Neuron (in vitro differentiated cells): ENCODE measurements around the gene FGF11.
"Not testable (repeated sequence)": the region's sequence is repeated elsewhere in the genome, so short reads cannot be mapped to it uniquely, and the experiment has no call there.

Experiments
- H2AFZ ChIP-seq: one replicate; pipeline ENCODE4 v1.6.1; 2013; ENCODE audit warnings: low read depth, mild to moderate bottlenecking, inconsistent platforms, low read length, moderate library complexity
- H3K27me3 ChIP-seq: one replicate; pipeline ENCODE4 v1.6.1; 2013; ENCODE audit warnings: low read length; ENCODE audit not compliant: insufficient read depth
- H3K36me3 ChIP-seq: one replicate; pipeline ENCODE4 v1.6.1; 2013; ENCODE audit warnings: low read length; ENCODE audit not compliant: insufficient read depth
- H3K4me1 ChIP-seq: one replicate; pipeline ENCODE4 v1.6.1; 2013; ENCODE audit warnings: low read length; ENCODE audit not compliant: insufficient read depth
- H3K4me3 ChIP-seq: 2 replicates; pipeline ENCODE4 v1.5.1; 2013; ENCODE audit warnings: mild to moderate bottlenecking, low read length, moderate library complexity
- H3K9me3 ChIP-seq: one replicate; pipeline ENCODE4 v1.6.1; 2013; ENCODE audit warnings: low read length

The FGF11 gene

DNA sequence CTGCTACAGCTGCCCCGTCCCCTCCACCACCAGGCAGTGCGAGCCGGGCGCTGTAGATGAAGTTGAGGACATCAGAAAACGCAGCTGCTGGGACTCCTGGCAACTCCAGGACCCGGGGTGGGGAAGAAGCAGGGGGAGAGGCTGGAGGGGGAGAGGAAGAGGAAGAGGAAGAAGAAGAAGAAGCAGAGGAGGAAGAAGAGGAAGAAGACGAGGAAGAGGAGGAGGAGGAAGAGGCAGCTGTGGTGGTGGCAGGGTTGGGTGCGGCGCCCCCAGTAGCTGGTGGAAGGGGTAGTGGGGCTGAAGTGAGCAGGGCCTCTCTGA, 27.0 kb downstream of the FGF11 start:
- Histone ChIP-seq H3K9me3 (no peaks in the 10 kb centered on the region), H3K4me3 (no peak overlapping the region), H3K36me3 (peaks cover 22% of the 10 kb centered on the region), H3K27me3 (no peaks in the 10 kb centered on the region), H3K4me1 (peaks cover 16% of the 10 kb centered on the region), H2AFZ (no peak overlapping the region)

DNA sequence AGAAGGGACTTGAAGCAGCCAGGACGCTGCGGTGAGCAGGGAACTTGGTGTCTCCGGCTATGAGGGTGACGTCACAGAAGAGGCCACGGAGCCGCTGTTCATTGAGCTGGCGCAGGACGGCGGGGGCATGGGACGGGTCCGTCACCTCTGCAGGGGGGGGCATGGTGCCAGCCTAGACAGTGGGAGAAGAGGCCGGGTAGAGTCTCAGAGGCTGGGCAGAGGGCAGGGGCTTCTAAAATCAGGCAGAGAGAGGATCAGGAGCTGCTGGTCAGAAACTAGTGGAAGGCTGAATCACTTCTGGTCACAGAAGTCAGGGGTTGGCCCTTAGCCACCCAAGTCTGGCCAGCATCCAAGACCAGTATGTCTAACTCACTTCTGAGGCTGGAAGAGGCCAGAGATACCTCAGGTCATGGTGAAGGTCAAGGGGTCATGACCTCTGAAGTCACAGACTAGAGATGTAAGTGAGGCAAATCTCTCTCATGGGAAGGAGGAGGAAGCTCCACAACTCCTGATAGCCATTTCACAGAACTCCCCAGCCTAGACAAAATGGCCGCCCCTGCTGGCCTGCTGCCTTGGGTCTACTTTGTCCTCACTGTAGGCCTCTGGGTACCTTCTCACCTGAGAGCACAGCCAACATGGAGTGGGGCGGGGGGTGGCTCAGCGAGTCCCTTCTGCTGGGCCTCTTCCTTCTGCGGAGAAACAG, 27.5 kb downstream of the FGF11 start:
- H3K27me3 ChIP-seq: no peaks in the 10 kb centered on the region
- H3K36me3 ChIP-seq: peaks cover 22% of the 10 kb centered on the region
- peaks cover 16% of the 10 kb centered on the region for H3K4me1 ChIP-seq

GRCh38 chr17:7467498-7467897, 28.2 kb downstream of the FGF11 start:
- Histone ChIP-seq H3K27me3 (no peaks in the 10 kb centered on the region), H2AFZ (no peak overlapping the region), H3K36me3 (peaks cover 16% of the 10 kb centered on the region), H3K4me3 (no peak overlapping the region), H3K4me1 (peaks cover 16% of the 10 kb centered on the region), H3K9me3 (no peaks in the 10 kb centered on the region)

More for the DNA sequence above, 27.5 kb downstream of the FGF11 start:
- no peaks in the 10 kb centered on the region for H3K9me3 ChIP-seq
- H2AFZ ChIP-seq: no peak overlapping the region
- H3K4me3 ChIP-seq: no peak overlapping the region

GRCh38 chr17:7468290-7468689, 29.0 kb downstream of the FGF11 start:
- Histone ChIP-seq H3K27me3 (no peaks in the 10 kb centered on the region), H3K4me3 (no peak overlapping the region), H3K36me3 (peaks cover 12% of the 10 kb centered on the region), H3K4me1 (peaks cover 16% of the 10 kb centered on the region), H2AFZ (no peak overlapping the region), H3K9me3 (no peaks in the 10 kb centered on the region)

GRCh38 chr17:7468804-7469389, 29.6 kb downstream of the FGF11 start:
- H3K36me3 ChIP-seq: peaks cover 7% of the 10 kb centered on the region
- H3K9me3 ChIP-seq: no peaks in the 10 kb centered on the region
- no peaks in the 10 kb centered on the region for H3K27me3 ChIP-seq
- H3K4me3 ChIP-seq: no peak overlapping the region
- peaks cover 16% of the 10 kb centered on the region for H3K4me1 ChIP-seq
- no peak overlapping the region for H2AFZ ChIP-seq

DNA sequence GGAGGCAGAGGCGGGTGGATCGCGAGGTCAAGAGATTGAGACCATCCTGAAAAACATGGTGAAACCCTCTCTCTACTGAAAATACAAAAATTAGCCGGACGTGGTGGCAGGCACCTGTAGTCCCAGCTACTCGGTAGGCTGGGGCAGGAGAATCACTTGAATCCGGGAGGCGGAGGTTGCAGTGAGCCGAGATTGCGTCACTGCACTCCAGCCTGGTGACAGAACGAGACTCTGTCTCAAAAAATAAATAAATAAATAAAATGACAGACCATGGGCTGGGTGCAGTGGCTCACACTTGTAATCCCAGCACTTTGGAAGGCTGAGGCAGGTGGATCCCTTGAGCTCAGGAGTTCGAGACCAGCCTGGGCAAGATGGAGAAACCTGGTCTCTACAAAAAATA, 30.5 kb downstream of the FGF11 start:
- H3K36me3 ChIP-seq, H3K27me3 ChIP-seq, H2AFZ ChIP-seq, H3K9me3 ChIP-seq, H3K4me3 ChIP-seq: not testable (repeated sequence)
- H3K4me1 ChIP-seq: peaks cover 16% of the 10 kb centered on the region

GRCh38 chr17:7470457-7470973, 31.2 kb downstream of the FGF11 start:
- not testable (repeated sequence) for H3K27me3 ChIP-seq, H3K36me3 ChIP-seq, H3K4me3 ChIP-seq, H2AFZ ChIP-seq, H3K9me3 ChIP-seq
- peaks cover 16% of the 10 kb centered on the region for H3K4me1 ChIP-seq

GRCh38 chr17:7471729-7472128, 32.4 kb downstream of the FGF11 start:
- H3K36me3 ChIP-seq: peaks cover under 1% of the 10 kb centered on the region
- H3K4me3 ChIP-seq: no peak overlapping the region
- H2AFZ ChIP-seq: no peak overlapping the region
- no peaks in the 10 kb centered on the region for H3K9me3 ChIP-seq
- peaks cover 14% of the 10 kb centered on the region for H3K4me1 ChIP-seq
- H3K27me3 ChIP-seq: no peaks in the 10 kb centered on the region

GRCh38 chr17:7474767-7475166, 35.5 kb downstream of the FGF11 start:
- H3K36me3 ChIP-seq, H3K27me3 ChIP-seq, H3K9me3 ChIP-seq, H3K4me3 ChIP-seq, H2AFZ ChIP-seq: not testable (repeated sequence)
- H3K4me1 ChIP-seq: peaks cover 18% of the 10 kb centered on the region

GRCh38 chr17:7475764-7476422, 36.6 kb downstream of the FGF11 start:
- Histone ChIP-seq H3K36me3 (no peaks in the 10 kb centered on the region), H2AFZ (no peak overlapping the region), H3K4me3 (no peak overlapping the region), H3K27me3 (no peaks in the 10 kb centered on the region), H3K9me3 (no peaks in the 10 kb centered on the region), H3K4me1 (peaks cover 23% of the 10 kb centered on the region)

DNA sequence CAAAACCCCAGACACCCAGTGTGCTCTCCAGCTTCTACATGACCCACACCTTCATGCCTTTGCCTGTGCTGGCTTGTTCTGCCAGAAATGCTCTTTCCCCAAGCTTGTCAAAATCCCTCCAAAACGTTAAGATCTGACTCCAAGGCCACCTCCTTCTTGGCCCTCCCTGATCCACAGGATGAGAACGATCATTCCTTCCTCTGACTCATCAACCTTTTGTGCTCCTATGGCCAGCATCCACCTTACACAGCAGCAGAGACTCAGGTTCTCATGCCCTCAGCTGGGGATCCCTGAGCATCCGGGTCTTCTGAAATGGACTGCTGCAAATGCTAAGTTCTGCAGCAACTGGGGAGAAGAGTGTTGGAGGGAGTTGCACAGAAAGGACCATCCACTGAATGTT, 37.2 kb downstream of the FGF11 start:
- H3K9me3 ChIP-seq: no peaks in the 10 kb centered on the region
- H3K27me3 ChIP-seq: no peaks in the 10 kb centered on the region
- no peak overlapping the region for H2AFZ ChIP-seq
- H3K36me3 ChIP-seq: no peaks in the 10 kb centered on the region
- H3K4me1 ChIP-seq: peaks cover 25% of the 10 kb centered on the region
- no peak overlapping the region for H3K4me3 ChIP-seq

DNA sequence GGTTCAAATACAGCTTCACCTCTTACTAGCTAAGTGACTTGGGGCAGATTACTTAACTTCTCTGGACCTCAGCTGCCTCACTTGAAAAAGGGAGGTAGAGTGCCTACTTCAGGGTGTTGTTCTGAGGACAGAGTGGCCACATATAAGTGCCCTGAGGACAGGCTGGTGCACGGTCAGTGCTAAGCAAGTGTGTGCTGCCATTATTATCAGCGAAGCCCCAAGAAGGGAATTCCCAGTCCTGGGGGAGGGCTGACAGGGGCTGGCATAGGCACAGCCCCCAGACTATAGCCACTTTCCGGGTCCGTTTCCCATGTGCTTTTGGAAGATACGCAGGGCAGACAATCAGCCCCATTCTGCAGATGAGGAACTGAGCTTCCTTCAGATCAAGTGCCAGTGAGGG, 37.6 kb downstream of the FGF11 start:
- Histone ChIP-seq H3K9me3 (no peaks in the 10 kb centered on the region), H3K4me1 (peaks cover 25% of the 10 kb centered on the region), H3K27me3 (no peaks in the 10 kb centered on the region), H3K4me3 (no peak overlapping the region), H3K36me3 (no peaks in the 10 kb centered on the region), H2AFZ (no peak overlapping the region)

DNA sequence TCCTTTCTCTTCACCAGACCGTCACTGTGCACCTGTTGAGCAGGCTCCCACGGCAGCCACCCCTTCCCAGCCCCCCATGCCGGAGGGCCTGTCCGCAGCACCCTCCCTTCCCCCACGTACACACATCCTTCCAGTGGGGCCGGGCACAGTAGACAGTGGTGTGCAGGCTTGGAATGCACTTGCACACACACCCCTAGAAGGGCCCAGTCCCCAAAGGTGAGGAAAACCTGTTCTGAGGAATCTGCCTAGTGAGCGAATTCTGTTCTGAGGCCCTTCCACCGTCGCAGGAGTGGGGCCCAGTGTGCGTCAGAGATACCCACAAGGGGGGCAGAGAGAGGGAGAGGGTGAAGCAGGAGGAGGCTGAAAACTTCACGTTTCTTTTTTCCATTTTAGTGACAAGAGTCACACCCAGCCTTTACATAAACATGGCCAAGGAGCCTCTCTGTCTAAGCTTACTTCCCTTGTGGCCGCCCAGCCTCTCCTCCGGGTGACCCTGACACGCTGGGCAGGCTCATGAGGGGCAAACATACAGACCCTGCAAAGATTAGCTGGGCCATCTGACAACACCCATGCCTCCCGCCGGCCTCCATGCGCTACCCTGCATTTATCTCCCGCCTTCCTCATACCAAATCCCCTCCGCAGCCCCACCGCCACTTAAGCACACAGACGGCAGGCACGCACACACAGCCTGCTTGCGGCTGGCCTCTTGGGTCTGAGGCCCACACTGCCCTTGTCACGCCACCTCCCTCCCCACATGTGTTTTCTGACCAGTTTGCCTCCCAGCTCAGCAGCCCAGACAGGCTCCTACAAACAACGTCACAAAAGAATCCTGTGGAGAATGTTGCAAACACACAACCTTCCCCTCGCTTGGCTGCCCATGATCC, 38.3 kb downstream of the FGF11 start:
- H3K27me3 ChIP-seq: no peaks in the 10 kb centered on the region
- H3K4me1 ChIP-seq: peaks cover 25% of the 10 kb centered on the region
- H2AFZ ChIP-seq: no peak overlapping the region
- H3K9me3 ChIP-seq: no peaks in the 10 kb centered on the region
- no peaks in the 10 kb centered on the region for H3K36me3 ChIP-seq
- H3K4me3 ChIP-seq: peak overlapping the region; percentile 55
